ENCODE data around the gene LENEP. TPM values are rescaled to one million over a fixed set of nuclear protein-coding genes. Genes with fewer than 3 reads are reported as not detected.

LENEP gene
- total and polyA plus RNA-seq, 2 donors (not counting 1 experiment from before 2014, with no cell fraction given), result not detected

DNA sequence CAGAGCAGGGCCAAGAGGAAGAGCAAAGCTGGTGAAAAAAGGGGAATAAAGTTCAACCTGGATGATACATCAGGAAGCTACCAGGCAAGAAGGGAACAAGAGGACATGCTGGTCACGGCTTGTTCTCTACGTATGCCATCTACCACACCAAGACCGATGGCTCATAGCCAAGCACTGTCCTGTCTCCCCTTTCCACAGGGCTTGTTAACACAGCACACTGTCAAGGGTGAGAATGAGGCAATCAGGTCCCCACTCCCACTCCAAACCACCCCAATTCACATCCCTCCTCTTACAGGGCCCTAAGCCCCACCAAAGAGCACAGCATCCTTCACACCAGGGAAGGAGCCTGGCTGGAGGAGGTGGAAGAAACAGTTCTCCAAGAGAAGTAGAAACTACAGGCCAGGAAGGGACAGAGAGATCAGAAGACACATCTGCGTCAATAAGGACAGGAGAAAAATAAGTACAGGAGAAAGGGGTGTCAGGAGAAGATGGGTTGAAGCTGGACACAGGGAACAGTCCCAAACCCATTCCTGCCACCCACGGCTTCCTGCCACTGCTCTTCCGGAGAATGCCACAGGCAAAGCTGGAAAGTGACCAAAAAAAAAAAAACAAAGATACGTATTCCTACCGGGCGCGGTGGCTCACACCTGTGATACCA lies 21.9 kb upstream of the LENEP start:
- no peaks in the 10 kb centered on the region for H4K20me1 ChIP-seq (ENCODE audit: control insufficient read depth, extremely low read depth, insufficient read depth, low read length)
- no peak overlapping the region for H2AFZ ChIP-seq (ENCODE audit: low read length)
- H3K9ac ChIP-seq (ENCODE audit: insufficient read depth, low read length), result peak overlapping the region; percentile 52
- TF ChIP-seq, protein P1, sequence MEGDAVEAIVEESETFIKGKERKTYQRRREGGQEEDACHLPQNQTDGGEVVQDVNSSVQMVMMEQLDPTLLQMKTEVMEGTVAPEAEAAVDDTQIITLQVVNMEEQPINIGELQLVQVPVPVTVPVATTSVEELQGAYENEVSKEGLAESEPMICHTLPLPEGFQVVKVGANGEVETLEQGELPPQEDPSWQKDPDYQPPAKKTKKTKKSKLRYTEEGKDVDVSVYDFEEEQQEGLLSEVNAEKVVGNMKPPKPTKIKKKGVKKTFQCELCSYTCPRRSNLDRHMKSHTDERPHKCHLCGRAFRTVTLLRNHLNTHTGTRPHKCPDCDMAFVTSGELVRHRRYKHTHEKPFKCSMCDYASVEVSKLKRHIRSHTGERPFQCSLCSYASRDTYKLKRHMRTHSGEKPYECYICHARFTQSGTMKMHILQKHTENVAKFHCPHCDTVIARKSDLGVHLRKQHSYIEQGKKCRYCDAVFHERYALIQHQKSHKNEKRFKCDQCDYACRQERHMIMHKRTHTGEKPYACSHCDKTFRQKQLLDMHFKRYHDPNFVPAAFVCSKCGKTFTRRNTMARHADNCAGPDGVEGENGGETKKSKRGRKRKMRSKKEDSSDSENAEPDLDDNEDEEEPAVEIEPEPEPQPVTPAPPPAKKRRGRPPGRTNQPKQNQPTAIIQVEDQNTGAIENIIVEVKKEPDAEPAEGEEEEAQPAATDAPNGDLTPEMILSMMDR (conservative IDR thresholded peaks at IDR 0.05 in 1 of 2, IDR thresholded peaks at IDR 0.05 in 1 of 2; ENCODE audit: low read depth in 1 of 2, low read length in 2 of 2), result no peak
- TF ChIP-seq EZH2 (IDR thresholded peaks at IDR 0.05; ENCODE audit: low read length, missing control alignments), result no peak
- H3K4me2 ChIP-seq (ENCODE audit: extremely low read depth, insufficient read depth, low read length), result peak overlapping the region; percentile 85
- peaks cover 26% of the 10 kb centered on the region for H3K4me1 ChIP-seq (ENCODE audit: control insufficient read depth, extremely low read depth, insufficient read depth, low read length)
- DNase-seq (ENCODE audit: low read depth in 2 of 2), result no peak
- peak overlapping the region; percentile 24 to 92 (median 61) for H3K4me3 ChIP-seq (replicated peaks in 1 of 4; ENCODE audit: control extremely low read depth in 1 of 4, insufficient read depth in 1 of 4, low read depth in 3 of 4, low read length in 4 of 4)
- H3K36me3 ChIP-seq (ENCODE audit: control insufficient read depth, insufficient read depth, low read length), result peaks cover 16% of the 10 kb centered on the region
- H3K79me2 ChIP-seq (ENCODE audit: control insufficient read depth, insufficient read depth, low read length), result peaks cover 61% of the 10 kb centered on the region
- peak overlapping the region; percentile 94 for H3K27ac ChIP-seq (ENCODE audit: insufficient read depth, low read length)
- H3K27me3 ChIP-seq (ENCODE audit: control insufficient read depth, insufficient read depth, low read length), result no peaks in the 10 kb centered on the region
- H3K9me3 ChIP-seq (ENCODE audit: control insufficient read depth, insufficient read depth, low read depth, low read length), result no peaks in the 10 kb centered on the region

DNA sequence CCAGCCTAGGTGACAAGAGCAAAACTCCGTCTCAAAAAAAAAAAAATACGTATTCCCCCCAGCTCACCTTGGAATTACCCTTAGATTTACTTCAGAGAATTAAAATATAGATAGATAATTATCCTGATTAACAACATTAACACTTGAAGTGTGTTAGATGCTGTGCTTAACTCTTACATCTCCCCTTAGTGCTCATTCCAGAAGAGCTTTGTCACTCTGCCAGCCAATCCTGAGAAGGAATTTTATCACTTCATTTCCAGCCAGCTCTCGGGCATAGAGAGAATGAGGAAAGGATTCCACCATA lies 21.2 kb upstream of the LENEP start:
- H3K9ac ChIP-seq (ENCODE audit: insufficient read depth, low read length), result peak overlapping the region; percentile 41
- H3K27ac ChIP-seq (ENCODE audit: insufficient read depth, low read length), result peak overlapping the region; percentile 94
- H3K4me1 ChIP-seq (ENCODE audit: control insufficient read depth, extremely low read depth, insufficient read depth, low read length), result peaks cover 26% of the 10 kb centered on the region
- peaks cover 11% of the 10 kb centered on the region for H3K36me3 ChIP-seq (ENCODE audit: control insufficient read depth, insufficient read depth, low read length)
- H3K27me3 ChIP-seq (ENCODE audit: control insufficient read depth, insufficient read depth, low read length), result no peaks in the 10 kb centered on the region
- H3K79me2 ChIP-seq (ENCODE audit: control insufficient read depth, insufficient read depth, low read length), result peaks cover 61% of the 10 kb centered on the region
- H3K9me3 ChIP-seq (ENCODE audit: control insufficient read depth, insufficient read depth, low read depth, low read length), result no peaks in the 10 kb centered on the region
- no peak for TF ChIP-seq EZH2 (IDR thresholded peaks at IDR 0.05; ENCODE audit: low read length, missing control alignments)
- TF ChIP-seq, protein P1 (conservative IDR thresholded peaks at IDR 0.05 in 1 of 2, IDR thresholded peaks at IDR 0.05 in 1 of 2; ENCODE audit: low read depth in 1 of 2, low read length in 2 of 2), result no peak
- no peak for DNase-seq (ENCODE audit: low read depth in 2 of 2)
- peak overlapping the region; percentile 91 for H3K4me2 ChIP-seq (ENCODE audit: extremely low read depth, insufficient read depth, low read length)
- peak overlapping the region; percentile 30 to 85 (median 52) for H3K4me3 ChIP-seq (replicated peaks in 1 of 4; ENCODE audit: control extremely low read depth in 1 of 4, insufficient read depth in 1 of 4, low read depth in 3 of 4, low read length in 4 of 4)
- H4K20me1 ChIP-seq (ENCODE audit: control insufficient read depth, extremely low read depth, insufficient read depth, low read length), result no peaks in the 10 kb centered on the region
- H2AFZ ChIP-seq (ENCODE audit: low read length), result no peak overlapping the region

DNA sequence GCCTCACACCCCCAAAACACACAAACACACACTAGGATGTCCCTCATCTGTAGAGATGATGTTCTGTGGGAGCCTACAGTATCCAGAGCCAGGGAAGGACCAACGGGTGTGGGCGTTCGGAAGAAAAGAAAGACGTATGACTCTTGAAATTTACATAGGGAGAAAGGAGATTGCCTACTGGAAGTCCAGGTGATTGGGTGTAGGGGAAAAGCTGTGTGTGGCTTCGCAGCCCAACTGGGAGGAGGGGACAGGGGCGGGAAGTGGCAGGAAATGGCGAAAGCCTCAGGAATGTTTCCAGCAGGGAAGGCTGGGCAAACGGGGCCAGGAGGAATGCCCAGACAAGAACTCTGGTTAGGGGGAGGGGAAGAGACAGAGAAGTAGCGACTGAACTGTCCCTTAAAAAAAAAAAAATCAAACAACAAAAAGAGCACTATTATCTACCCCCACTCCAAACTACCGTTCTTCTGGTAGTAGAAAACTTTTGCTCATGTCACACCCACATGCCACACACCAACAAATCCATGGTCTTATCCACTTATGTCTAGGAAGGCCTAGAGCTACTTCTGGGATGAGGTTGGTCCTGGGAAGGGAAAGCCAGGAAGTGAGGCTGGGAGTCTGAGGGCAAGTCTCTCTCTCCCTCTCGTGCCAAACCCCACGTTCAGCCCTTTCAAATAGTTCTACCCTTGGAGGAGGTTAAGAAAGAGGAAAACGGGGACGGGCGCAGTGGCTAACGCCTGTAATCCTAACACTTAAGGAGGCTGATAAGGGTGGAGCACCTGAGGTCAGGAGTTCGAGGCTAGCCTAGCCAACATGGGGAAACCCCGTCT lies 20.7 kb upstream of the LENEP start:
- peak overlapping the region; percentile 91 for H3K4me2 ChIP-seq (ENCODE audit: extremely low read depth, insufficient read depth, low read length)
- peak overlapping the region; percentile 94 for H3K27ac ChIP-seq (ENCODE audit: insufficient read depth, low read length)
- H3K9me3 ChIP-seq (ENCODE audit: control insufficient read depth, insufficient read depth, low read depth, low read length), result no peaks in the 10 kb centered on the region
- no peaks in the 10 kb centered on the region for H4K20me1 ChIP-seq (ENCODE audit: control insufficient read depth, extremely low read depth, insufficient read depth, low read length)
- H3K36me3 ChIP-seq (ENCODE audit: control insufficient read depth, insufficient read depth, low read length), result peaks cover 6% of the 10 kb centered on the region
- TF ChIP-seq EZH2 (IDR thresholded peaks at IDR 0.05; ENCODE audit: low read length, missing control alignments), result no peak
- TF ChIP-seq, protein P1 (conservative IDR thresholded peaks at IDR 0.05 in 1 of 2, IDR thresholded peaks at IDR 0.05 in 1 of 2; ENCODE audit: low read depth in 1 of 2, low read length in 2 of 2), result no peak
- no peak overlapping the region for H2AFZ ChIP-seq (ENCODE audit: low read length)
- peak overlapping the region; percentile 62 for H3K9ac ChIP-seq (ENCODE audit: insufficient read depth, low read length)
- peak; percentile 90 to 98 for DNase-seq (ENCODE audit: low read depth in 2 of 2)
- no peaks in the 10 kb centered on the region for H3K27me3 ChIP-seq (ENCODE audit: control insufficient read depth, insufficient read depth, low read length)
- H3K4me1 ChIP-seq (ENCODE audit: control insufficient read depth, extremely low read depth, insufficient read depth, low read length), result peaks cover 23% of the 10 kb centered on the region
- H3K4me3 ChIP-seq (replicated peaks in 1 of 4; ENCODE audit: control extremely low read depth in 1 of 4, insufficient read depth in 1 of 4, low read depth in 3 of 4, low read length in 4 of 4), result peak overlapping the region; percentile 40 to 85 (median 70)
- H3K79me2 ChIP-seq (ENCODE audit: control insufficient read depth, insufficient read depth, low read length), result peaks cover 61% of the 10 kb centered on the region
